Measurements from ENCODE around the gene GALNS. TPM values are rescaled to one million over a fixed set of nuclear protein-coding genes. Genes with fewer than 3 reads are reported as not detected.

The GALNS gene
- total and polyA plus RNA-seq, 2 experiments from 2014 or later: 9.7 to 18.8 TPM

- Histone ChIP-seq H3K4me1 (ENCODE audit: insufficient read depth) (no peaks in the 10 kb centered on the region), H3K27me3 (ENCODE audit: insufficient read depth) (no peaks in the 10 kb centered on the region), H3K79me2 (replicated peaks; ENCODE audit: insufficient read depth) (no peaks in the 10 kb centered on the region), H2AFZ (no peak overlapping the region), H3F3A (replicated peaks; ENCODE audit: low read depth) (no peaks in the 10 kb centered on the region), H3K27ac (ENCODE audit: low read depth) (no peak overlapping the region), H3K36me3 (ENCODE audit: insufficient read depth) (no peaks in the 10 kb centered on the region), H3K4me3 (no peak overlapping the region), H4K20me1 (replicated peaks; ENCODE audit: insufficient read depth) (no peaks in the 10 kb centered on the region; the same call in 1 of the 2 replicates), H3K4me2 (no peak overlapping the region), H3K9me2 (ENCODE audit: insufficient read depth) (no peaks in the 10 kb centered on the region)
- no peak for ATAC-seq
- TF ChIP-seq ETS1 (IDR thresholded peaks at IDR 0.05) (no peak), ZNF331 (CRISPR knock-in tag; IDR thresholded peaks at IDR 0.05; ENCODE audit: low read depth) (no peak), NANOG (IDR thresholded peaks at IDR 0.05; ENCODE audit: borderline replicate concordance) (no peak), CTCF (conservative IDR thresholded peaks at IDR 0.05; ENCODE audit: low read depth in 2 of 2) (no peak), EZH2phosphoT487 (IDR thresholded peaks at IDR 0.05; ENCODE audit: unreplicated experiment) (no peak), JUNB (IDR thresholded peaks at IDR 0.05; ENCODE audit: unreplicated experiment) (no peak), ZNF114 (CRISPR knock-in tag; IDR thresholded peaks at IDR 0.05) (no peak), REST (IDR thresholded peaks at IDR 0.05; ENCODE audit: unreplicated experiment) (no peak), CREB1 (CRISPR knock-in tag; IDR thresholded peaks at IDR 0.05; ENCODE audit: low read depth) (no peak), ZNF462 (CRISPR knock-in tag; IDR thresholded peaks at IDR 0.05) (no peak), STAT1 (IDR thresholded peaks at IDR 0.05; ENCODE audit: unreplicated experiment) (no peak), POLR2AphosphoS5 (IDR thresholded peaks at IDR 0.05; ENCODE audit: low read depth) (no peak), EZH2 (IDR thresholded peaks at IDR 0.05; ENCODE audit: low read depth, unreplicated experiment) (no peak)
- DNase-seq (ENCODE audit: low spot score): no peak
- Mint-ChIP-seq H3K9me3 (no peaks in the 10 kb centered on the region), H3K4me1 (no peaks in the 10 kb centered on the region), H3K36me3 (ENCODE audit: low read depth) (peaks cover 6% of the 10 kb centered on the region), H3K27ac (no peak overlapping the region), H3K27me3 (ENCODE audit: insufficient read depth, low read depth, poor library complexity) (peaks cover 5% of the 10 kb centered on the region), H3K4me3 (no peak overlapping the region)
Measured at GRCh38 chr16:88865310-88865709, 8.6 kb upstream of the GALNS start.

Data from GM23338 (cell line).